AG20443 (cell line): ENCODE results near the gene RAB3D.

Source experiments
- DNase-seq: peaks from one replicate; pipeline ENCODE4 v3.0.0; 2012; ENCODE audit warnings: low spot score, mixed read lengths

Gene RAB3D

DNA sequence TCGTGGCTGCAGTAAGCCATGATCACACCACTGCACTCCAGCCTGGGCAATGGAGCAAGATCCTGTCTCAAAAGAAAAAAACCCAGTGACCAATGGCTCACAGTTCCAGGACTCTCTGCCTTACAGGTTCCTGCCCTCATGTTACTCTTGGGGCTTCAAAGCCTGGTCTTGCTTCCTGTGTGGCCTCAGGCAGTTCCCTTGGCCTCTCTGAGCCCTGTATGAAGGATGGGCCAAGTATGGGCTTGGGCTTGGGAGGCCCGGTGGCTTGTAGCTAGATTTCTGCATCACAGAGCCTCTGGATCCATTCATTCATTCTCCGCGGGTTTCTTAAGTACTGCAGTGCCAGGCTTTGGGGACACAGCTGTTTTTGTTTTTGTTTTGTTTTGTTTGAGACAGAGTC is 44.3 kb downstream of the RAB3D start:
- DNase-seq: no peak

DNA sequence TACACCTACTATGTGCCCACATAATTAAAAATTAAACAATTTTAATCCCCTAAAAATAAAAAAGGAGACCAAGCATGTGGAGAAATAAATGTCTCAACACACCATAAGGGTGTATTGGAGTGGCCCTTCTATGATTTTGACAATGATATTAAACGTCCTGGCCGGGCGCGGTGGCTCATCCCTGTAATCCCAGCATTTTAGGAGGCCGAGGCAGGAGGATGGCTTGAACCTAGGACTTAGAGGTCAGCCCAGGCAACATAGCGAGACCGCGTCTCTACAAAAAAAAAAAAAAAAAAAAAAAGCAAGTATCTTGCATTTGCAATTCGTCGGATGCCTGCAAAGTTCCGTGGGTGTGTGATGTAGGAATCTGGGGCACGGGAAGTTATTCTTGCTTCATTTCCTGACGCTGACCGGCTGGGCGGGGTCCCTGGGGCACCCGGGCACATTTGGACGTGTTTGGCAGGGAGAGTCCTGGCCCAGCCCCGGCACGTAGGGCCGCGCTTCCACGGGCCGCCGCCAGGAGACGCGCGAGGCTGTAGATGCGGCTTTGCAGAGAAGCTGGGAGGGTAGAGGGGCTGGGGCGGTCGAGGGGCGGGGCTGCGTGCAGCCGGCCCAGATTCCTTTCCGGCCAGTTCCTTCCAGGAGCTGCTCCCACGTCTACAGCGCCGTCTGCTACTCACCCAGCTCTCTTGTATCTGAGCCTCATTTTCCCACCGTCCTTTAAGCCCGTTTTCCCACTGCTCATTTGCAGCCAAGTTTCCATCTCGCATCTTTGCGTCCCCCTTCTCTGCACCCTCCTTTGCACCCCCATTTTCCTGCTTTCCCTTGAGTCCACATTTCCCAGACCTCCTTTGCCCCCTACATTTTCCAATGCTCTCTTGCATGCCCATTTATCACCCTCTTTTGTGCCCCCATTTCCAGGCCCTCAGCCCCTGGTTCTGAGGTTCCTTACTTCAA is 45.7 kb downstream of the RAB3D start:
- DNase-seq: peak; percentile 97

DNA sequence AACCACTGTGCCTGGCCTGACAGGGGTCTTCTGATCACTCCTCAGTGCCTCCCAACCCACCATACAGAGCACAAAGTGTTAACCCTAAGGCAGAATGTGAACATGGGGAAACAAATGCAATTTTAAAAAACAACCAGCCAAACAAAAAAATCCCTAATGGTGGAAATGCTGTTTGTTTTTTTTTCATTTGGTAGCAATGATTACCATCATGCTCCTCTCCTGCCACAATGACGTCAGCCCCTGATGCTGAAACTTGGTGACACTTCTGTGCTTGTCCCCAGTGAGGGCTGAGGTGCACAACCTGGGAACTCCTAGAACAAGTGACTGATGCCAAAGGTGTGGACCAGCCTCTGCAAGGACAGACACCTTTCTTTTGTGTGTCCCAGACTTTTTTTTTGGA is 47.5 kb downstream of the RAB3D start:
- no peak for DNase-seq

DNA sequence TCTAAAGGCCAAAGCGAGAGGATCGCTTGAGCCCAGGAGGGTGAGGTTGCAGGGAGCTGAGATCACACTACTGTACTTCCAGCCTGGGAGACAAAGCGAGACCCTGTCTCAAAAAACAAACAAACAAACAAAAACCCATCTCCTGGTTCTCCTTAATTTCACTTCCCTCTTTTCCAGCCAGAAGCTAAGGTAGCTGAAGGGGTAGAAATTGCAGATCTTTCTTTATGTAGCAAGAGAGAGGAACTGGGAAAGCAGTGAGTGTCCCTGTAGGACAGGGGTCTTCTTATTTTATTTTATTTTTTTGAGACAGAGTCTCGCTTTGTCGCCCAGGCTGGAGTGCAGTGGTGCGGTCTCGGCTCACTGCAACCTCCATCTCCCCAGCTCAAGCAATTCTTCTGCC is 48.0 kb downstream of the RAB3D start:
- no peak for DNase-seq

DNA sequence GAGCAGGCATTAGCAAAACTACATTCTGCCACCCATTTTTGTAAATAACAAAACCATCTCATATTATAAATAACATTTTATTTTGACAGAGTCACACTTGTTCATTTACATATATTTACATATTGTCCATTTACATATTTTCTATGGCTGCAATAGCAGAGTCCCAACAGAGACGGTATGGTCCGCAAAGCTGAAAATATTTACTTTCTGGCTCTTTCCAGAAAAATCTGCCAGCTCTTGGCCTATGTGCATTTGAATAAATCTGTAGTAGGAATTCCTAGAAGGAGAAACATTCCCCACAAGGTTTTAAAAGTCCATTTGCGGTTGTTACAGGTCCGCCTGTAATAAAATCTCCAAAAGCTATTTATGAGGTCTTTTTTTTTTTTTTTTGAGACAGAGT is 49.2 kb downstream of the RAB3D start:
- no peak for DNase-seq

DNA sequence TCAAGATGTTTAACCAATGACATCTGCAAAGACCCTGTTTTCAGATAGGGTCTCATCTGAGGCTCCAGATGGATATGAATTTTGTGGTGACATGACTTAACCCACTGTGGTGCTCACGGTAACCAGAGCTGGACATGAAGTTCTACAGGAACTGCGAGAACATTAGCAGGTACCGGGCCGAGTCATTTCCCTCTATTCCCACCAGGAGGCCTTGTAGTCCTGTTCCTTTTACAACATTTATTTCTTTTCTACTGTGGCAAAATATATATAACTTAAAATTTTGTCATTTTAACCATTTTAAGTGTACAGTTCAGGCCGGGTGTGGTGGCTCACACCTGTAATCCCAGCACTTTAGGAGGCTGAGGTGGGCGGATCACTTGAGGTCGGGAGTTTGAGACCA is 51.1 kb downstream of the RAB3D start:
- peak; percentile 61 for DNase-seq

DNA sequence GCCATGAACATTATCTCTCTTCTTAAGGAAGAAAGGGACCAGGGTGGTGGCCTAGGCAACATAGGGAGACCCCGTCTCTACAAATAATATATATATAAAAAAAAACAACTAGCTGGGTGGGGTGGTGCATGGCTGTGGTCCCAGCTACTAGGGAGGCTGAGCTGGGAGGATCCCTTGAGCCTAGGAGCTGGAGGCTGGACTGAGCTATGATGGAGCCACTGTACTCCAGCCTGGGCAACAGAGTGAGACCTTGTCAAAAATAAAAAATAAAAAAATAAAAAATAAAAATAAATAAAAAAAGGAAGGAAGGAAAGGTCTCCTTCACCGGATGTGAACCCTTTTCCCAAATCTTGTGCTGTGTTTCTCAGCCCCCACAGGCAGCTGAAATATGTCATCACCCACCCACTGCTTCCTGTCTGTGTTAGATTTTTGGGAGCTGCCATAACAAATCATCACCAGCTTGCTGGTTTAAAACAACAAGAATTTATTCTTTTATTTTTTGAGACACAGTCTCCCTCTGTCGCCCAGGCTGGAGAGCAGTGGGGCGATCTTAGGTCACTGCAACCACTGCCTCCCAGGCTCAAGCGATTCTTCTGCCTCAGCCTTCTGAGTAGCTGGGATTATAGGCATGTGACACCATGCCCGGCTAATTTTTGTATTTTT is 53.0 kb downstream of the RAB3D start:
- no peak for DNase-seq

DNA sequence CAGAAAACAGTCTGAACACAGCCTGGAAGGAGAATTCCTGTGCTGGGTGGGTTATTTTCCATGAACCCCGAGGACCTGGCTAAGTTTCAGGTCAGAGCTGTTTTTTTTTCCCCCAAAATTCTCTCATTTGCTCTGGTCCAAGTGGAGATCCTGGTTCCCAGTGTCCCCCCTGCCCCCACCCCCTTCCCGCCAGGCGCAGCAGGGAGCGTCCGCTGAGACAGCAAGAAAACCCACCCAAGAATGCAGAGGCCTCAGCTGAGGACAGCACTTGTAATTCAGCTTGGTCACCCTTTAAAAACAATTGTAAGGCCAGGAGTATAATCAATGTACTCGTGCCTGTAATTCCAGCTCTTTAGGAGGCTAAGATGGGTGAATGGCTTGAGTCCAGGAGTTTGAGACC is 54.9 kb downstream of the RAB3D start:
- DNase-seq: no peak

DNA sequence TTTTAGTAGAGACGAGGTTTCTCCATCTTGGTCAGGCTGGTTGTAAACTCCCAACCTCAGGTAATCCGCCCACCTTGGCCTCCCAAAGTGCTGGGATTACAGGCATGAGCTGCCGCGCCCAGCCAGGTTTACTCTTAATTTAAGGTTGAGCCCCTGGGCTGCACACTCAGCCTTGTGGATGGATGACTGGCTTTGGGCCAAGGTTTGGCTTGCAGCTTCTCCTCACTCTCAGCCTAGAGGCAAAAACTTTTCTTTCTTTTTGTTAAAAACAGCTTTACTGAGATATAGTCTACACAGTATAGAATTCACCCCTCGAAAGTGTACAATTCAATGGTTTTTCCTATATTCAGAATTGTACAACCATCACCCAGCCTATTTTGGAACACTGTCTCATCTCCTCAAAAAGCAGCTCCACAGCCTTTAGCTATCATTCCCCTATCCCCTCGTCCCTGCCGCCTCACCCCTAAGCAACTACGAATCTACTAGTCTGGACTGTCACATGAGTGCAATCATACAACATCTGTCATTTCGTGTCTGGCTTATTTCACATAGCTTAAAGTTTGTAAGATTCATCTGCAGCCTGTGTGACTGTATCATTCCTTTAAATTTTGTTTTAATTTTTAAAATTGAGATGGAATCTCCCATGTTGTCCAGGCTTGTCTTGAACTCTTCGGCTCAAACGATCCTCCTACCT is 58.0 kb downstream of the RAB3D start:
- DNase-seq: no peak

DNA sequence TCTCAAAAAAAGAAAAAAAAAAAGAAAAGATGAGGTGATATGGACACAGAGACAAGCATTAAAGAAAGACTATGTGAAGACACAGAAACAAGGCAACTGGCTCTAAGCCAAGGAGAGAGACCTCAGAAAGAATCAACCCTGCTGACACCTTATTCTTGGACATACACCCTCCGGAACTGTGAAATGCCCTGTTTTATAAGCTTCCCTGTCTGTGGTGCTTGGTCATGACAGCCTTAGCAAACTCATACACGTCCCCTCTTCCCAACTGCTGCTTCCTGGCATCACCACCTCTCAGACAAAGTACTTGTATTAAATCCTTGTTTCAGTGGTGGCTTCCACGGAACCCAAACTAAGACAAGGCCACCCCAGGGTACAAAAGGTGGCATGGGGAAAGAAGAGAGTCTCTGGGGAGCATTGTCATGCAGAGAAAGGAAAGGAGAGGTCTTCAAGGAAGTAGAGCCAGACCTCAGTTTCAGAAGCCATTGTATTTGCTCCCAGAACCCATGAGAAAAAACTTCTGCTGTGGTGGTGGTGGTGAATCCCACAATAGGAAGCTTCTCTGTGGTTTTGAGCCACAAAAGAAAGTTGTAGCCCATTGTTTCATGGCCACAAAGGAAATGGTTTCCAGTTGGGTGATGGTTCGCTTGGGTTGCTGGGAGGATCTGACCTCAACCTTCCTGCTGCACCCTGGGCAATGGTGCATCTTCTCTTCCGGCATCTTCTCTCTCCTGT is 59.8 kb downstream of the RAB3D start:
- DNase-seq: no peak

DNA sequence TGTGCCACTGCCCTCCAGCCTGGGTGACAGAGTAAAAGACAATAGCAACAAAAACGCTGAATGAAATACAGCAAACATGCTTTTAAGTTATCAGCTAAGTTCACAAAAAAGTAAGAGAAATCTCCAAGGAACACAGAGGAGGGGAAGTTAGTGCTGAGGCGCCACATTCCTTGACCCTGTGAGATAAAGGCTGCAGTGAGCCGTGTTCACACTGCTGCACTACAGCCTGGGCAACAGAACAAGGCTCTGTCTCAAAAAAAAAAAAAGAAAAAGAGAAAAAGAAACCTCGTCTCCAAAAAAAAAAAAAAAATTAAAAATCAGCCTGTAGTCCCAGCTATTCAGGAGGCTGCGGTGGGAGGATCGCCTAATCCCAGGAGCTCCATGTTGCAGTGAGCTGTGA is 60.8 kb downstream of the RAB3D start:
- DNase-seq: no peak

DNA sequence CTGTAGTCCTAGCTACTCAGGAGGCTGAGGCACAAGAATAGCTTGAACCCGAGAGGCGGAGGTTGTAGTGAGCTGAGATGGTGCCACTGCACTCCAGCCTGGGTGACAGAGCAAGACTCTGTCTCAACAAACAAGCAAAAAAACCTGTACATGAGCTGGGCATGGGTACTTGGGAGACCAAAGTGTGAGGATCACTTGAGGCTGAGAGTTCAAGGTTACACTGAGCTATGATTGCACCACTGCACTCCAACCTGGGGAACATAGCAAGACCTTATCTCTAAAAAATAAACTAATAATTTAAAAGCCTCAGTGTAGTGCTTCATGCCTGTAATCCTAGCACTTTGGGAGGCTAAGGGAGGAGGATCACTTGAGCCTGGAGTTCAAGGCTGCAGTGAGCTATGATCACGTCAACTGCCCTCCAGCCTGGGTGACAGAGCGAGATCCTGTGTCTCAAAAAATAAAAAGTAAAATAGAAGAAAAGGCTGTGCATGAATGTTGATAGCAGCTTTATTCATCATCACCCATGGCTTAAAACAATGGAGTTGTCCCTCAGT is 64.8 kb downstream of the RAB3D start:
- DNase-seq: no peak

DNA sequence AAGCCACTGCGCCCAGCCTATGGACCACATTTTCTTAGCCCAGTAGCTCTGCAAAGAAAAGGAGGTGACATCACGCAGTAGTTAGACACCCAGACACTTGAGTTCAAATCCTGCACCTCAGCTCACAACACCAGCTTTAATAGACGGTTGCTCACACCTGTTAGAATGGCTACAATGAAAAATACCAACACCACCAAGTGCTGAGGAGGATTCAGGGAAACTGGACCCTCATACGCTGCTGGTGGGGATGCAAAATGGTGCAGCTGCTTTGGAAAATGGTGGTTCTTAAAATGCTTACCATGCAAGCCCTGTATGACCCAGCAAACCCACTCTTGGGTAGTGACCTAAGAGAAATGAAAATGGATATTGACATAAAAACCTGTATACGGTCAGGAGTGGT is 65.5 kb downstream of the RAB3D start:
- no peak for DNase-seq

DNA sequence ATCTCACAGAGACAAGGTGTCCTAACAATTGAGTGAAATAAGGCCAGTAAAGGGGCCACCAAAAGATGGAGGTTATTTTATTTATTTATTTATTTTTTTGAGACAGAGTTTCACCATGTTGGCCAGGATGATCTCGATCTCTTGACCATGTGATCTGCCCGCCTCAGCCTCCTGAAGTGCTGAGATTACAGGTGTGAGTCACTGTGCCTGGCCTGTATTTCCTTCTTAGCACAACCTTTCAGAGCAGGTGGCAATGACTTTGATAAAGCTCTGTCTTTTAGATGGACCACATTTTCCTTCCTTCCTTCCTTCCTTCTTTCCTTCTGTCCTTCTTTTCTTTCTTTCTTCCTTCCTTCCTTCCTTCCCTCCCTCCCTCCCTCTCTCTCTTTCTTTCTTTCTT is 66.2 kb downstream of the RAB3D start:
- DNase-seq: no peak
